AML-193 (cell line): ENCODE results near the gene LIFR.

Experiments used
- DNase-seq, 2 experiments: peaks; one replicate each; lab custom pipeline; 2025; lab: John Stamatoyannopoulos, UW

Gene LIFR

DNA sequence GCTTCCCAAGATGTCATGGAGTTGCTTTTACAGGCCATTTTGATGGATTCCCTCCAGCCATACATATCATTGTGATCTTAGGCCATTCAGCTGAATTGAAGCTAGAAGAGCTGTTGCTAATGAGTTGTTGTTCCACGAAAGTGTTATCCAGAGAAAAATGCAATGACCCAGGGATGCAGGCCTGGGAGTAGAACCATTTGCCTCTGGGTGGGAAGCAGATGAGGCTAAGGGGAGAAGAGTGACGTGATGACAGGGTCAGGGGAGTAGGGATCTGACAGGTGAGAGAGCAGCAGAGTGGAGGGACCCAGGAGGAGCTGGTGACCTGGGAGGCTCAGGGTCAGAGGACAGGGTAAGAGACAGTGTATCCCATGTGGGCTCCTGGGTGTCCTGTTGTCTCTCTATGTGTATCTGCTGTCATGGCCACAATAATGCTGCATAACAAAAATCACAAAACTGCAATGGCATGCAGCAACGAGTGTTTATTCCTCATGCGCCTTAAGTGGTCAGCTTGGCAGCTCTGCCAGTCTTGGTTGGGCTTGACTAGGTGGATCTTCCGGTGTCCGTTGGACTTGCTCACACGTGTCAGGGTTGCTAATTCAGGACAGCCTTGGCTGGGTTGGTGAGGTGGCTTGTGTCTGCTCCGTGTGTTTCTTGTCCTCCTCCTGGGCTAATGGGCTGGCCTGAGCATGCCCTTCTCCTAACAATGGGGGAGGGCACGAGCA lies 90.6 kb downstream of the LIFR start:
- no peak for DNase-seq

DNA sequence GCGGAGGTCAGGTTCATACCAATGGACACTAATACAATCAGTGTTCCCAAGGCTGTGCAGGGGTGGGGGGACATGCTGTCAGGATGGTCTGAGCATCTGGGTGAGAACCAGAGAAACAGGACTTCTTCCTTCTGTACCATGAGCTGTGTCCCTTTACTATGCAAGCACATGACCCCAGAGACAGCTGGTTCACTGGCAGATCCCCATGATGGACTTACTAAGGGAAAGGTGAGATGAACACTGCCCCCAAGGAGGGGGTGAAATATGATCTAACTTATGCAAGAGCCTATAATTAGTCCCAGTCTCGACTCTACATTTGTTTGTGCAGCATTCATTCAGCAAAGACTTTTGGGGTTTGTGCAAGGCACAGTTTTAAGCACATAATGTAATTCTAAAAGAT lies 91.4 kb downstream of the LIFR start:
- no peak for DNase-seq

GRCh38 chr5:38463634-38464521 lies 92.6 kb downstream of the LIFR start:
- DNase-seq, result no peak

GRCh38 chr5:38462976-38463633 lies 93.3 kb downstream of the LIFR start:
- DNase-seq, result no peak

DNA sequence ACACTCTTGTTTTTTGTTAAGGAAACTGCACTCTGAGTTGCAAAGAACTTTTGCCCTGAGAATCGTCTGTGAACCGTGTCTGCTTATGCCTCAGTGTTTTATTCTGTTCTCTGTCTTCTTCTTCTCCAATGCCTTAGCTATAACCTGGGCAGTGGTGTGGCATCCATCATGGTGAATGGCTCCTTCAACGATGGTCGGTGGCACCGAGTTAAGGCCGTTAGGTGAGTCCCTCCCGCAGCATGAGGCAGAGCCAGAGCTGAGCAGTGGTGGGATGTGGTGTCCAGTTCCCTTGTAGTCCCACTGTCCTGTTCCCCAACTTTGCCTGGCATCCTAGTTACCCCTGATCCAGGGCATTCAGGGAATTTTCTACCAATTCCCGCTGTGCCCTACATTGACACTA lies 98.3 kb downstream of the LIFR start:
- DNase-seq, result no peak

DNA sequence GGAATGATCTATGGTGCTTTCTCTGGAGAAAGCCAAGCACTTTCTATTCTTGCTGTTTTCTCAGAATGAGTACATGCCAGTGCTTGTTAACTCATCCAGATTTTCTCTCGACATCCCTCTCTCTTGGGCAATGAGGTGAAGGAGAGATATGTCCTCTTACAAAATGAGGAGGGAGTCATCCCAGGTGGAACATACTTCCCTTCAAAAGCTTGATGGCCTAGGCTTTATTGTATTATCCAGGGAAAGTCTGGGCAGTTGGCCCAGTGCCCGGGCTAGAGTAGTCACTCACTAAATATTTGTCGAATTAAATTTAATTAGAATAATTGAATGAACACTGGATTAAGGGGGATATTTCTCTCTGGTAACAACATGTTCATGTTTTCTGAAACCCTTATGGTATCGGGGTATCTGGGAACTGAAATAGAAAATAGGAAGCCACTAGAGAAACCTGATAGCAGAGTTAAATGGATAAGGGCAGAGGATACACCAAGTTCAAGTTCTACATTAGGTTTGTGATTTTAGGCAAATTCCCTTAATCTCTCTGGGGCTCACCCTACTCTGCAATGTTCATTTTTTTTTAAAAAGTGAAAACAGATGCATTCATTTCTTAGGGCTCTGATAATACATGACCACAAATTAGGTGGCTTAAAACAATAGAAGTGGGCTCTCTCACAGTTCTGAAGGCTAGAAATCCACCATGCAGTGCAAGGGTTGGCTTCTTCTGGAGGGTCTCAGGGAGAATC lies 99.6 kb downstream of the LIFR start:
- no peak for DNase-seq

GRCh38 chr5:38455796-38456330 lies 100.6 kb downstream of the LIFR start:
- no peak for DNase-seq

- no peak for DNase-seq
Observed at GRCh38 chr5:38453921-38454320, 102.5 kb downstream of the LIFR start.

GRCh38 chr5:38453506-38453905 lies 102.9 kb downstream of the LIFR start:
- DNase-seq, result peak; percentile 29 to 35

DNA sequence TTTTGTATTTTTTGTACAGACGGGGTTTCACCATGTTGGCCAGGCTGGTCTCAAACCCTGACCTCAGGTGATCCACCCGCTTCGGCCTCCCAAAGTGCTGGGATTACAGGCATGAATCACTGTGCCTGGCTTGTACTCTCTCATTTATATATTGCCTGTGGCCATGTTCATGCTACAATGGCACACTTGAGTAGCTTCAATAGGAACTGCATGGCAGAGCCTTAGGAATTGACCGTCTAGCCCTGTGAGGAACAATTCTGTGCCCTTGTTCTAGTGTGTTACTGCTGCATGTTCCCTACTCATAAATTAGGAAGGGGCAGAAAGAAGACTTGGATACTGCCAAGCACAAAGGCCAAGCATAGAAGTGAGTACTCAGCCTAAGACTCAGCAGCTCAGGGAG lies 104.2 kb downstream of the LIFR start:
- no peak for DNase-seq

DNA sequence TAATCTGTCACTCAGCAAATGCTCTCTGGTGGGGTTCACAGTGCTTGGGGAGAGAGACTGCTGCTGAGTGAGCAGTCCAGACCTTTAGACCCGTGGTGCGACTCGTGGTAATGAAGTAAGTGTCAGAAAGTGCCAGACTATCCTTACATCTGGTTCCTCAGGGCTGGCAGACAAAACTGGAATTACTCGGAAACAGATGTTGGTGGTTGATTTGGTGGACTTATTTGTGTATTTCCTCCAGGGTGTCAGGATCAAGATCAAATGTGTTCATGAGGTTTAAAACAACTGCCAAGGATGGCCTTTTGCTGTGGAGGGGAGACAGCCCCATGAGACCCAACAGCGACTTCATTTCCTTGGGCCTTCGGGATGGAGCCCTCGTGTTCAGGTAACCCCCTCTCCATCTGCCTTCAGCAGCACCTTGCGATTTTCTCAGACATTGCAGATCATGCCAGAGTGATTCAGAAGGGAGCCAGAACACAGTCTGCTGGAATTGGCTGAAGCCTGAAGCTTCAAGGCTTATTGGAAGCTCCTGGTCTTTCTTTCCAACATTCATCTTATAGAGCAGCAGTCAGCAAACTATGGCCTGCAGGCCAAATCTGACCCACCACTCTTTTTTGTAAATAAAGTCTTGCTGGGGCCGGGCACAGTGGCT lies 105.2 kb downstream of the LIFR start:
- no peak for DNase-seq

GRCh38 chr5:38450627-38451026 lies 105.8 kb downstream of the LIFR start:
- no peak for DNase-seq

GRCh38 chr5:38448568-38449350 lies 107.7 kb downstream of the LIFR start:
- no peak for DNase-seq

GRCh38 chr5:38447786-38448185 lies 108.7 kb downstream of the LIFR start:
- DNase-seq, result no peak

- no peak for DNase-seq
Observed at GRCh38 chr5:38447056-38447455, 109.4 kb downstream of the LIFR start.

GRCh38 chr5:38446029-38446522 lies 110.4 kb downstream of the LIFR start:
- DNase-seq, result no peak

DNA sequence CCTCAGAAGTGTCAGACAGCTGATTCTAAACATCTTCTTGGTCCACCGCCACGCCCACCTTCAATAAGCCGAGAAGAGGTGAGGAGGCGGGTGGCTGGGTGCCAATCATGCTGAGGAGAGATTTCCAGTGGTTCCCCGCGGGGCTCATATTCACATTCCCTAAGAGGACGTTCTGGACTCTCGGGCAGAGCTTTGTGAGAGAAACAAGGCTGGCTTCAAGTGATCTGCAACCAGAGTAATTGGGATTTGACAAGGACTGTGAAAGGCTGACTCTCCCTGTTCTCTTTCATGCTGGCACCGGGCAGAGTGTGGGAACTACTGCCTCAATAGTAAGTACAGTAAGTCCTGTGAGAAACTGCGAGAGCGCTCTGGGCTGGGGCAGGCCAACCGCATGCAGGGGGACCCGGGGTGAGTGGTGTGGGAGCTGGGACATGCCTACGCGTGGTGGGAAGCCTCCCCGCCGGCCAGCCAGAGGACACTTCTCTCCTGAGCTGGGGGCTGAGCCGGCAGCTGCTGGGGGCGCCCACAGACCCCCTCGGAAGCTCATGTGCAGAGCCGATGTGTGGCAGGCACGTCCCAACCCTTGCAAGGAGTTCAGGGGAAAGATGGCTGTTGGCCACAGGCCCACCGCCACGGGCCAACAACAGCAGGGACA lies 110.9 kb downstream of the LIFR start:
- no peak for DNase-seq

DNA sequence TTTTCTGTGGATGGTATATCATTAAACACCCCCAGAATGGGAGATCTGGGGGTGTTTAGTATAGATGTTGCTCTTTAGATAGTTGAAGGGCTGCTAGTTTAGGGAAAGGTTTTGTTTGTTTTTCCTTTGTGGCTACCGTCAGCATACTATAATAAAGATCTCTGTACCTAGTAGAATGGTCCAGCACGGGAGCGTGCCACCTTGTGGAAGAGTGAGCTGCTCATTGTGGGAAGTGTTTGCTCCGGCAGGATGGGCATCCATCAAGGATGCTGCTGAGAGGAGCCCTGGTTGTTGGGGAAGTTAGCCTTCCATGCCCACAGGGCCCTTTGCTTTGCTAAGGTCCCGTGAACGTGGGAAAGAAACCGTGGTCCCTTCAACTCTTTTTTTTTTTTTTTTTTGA lies 113.1 kb downstream of the LIFR start:
- DNase-seq, result no peak

DNA sequence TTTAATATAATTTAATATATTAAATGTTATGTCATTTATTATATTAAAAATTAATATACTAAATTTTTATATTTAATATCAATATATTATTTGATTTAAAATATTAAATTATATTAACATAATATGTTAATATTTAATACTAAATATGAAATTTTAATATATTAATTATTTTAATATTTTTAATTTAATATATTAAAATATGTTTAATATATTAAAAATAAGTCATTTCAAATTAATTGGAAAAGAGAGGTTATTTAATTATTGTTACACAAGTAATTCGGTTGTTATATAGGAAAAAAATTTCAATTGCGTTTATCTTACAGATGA lies 114.2 kb downstream of the LIFR start:
- DNase-seq, result no peak
